Aorta (tissue), 5 donors: Measurements from ENCODE around the gene TTC14. TPM values are rescaled to one million over a fixed set of nuclear protein-coding genes. Genes with fewer than 3 reads are reported as not detected.

Experiments used
- ATAC-seq: fragments of 200-7000 bp; cut with Tn5 transposase; one replicate; pipeline ENCODE4 v1.9.1; 2022; ENCODE audit warnings: moderate library complexity; ENCODE audit not compliant: low FRiP score
- DNase-seq, 2 donors: peaks; one replicate each; pipeline ENCODE4 v3.0.0-alpha.2; 2020
- H3K27ac ChIP-seq, 2 donors: one replicate each; pipeline ENCODE4 v1.5.1; 2013; ENCODE audit warnings: low read length in 2 of 2, mild to moderate bottlenecking in 2 of 2, moderate library complexity in 2 of 2, control low read depth in 1 of 2, inconsistent platforms in 1 of 2, low read depth in 1 of 2
- H3K27me3 ChIP-seq, 2 donors: one replicate each; pipeline ENCODE4 v1.6.1; 2013; ENCODE audit warnings: control low read depth in 1 of 2, low read length in 1 of 2, mild to moderate bottlenecking in 1 of 2, moderate library complexity in 1 of 2; ENCODE audit not compliant: insufficient read depth in 2 of 2, control insufficient read depth in 1 of 2
- H3K36me3 ChIP-seq, 2 donors: one replicate each; pipeline ENCODE4 v1.6.1; 2013; ENCODE audit warnings: control low read depth in 1 of 2, low read length in 1 of 2, mild to moderate bottlenecking in 1 of 2; ENCODE audit not compliant: insufficient read depth in 2 of 2, control insufficient read depth in 1 of 2
- H3K4me1 ChIP-seq, 2 donors: one replicate each; pipeline ENCODE4 v1.6.1; 2013; ENCODE audit warnings: low read length in 2 of 2, control low read depth in 1 of 2, mild to moderate bottlenecking in 1 of 2, moderate library complexity in 1 of 2; ENCODE audit not compliant: insufficient read depth in 2 of 2, control insufficient read depth in 1 of 2
- H3K4me3 ChIP-seq, 2 donors: one replicate each; pipeline ENCODE4 v1.5.1; 2013; ENCODE audit warnings: low read length in 2 of 2, control low read depth in 1 of 2, mild to moderate bottlenecking in 1 of 2
- H3K9me3 ChIP-seq: one replicate; pipeline ENCODE4 v1.6.1; 2013; ENCODE audit warnings: mild to moderate bottlenecking, low read length; ENCODE audit not compliant: control insufficient read depth
- WGBS, 2 donors: extraction: QIAGEN DNeasy Blood & Tissue Kit; methylation state at CpG; one replicate each; pipeline ENCODE4 v1.1.7; 2013; 5-methylcytosine and 5-hydroxymethylcytosine counted together
- intact Hi-C, 2 donors: fragments of 100-400 bp; cut with DNase I; formaldehyde crosslinking; loops; one replicate each; pipeline versions ENCODE4 v1.14.2 to v1.15.0; 2022
- long read RNA-seq, 2 donors: library from polyadenylated mRNA; unstranded; transcript quantifications; one replicate each; pipeline ENCODE4 v2.0.0, GENCODE V29; 2020 to 2021
- polyA plus RNA-seq, 2 donors: library from polyadenylated mRNA; stranded (reverse); fragments of 200-250 nt; gene quantifications; one replicate each; pipeline ENCODE4 v1.2.3, GENCODE V29; 2013
- total RNA-seq, 2 donors: library from RNA; stranded (reverse); fragmentation: NEBNext Ultra II Directional; extraction: Animal tissue kit (Norgen Biotek cat#: 25700); gene quantifications; one replicate each; pipeline ENCODE4 v1.2.1, GENCODE V29; 2021
- donor health status: healthy with polysubstance abuse.
- donor health status: Bipolar disorder and iron deficiency.
- donor health status: DM: no; HTN: no; CAD: no.
- donor health status: DM: no; HTN: no; CAD: no.
- donor health status: DM: yes; HTN: yes; CAD: no.

TTC14 gene
- total RNA-seq: 10 to 100 TPM; 45.4 to 73.6 TPM
- polyA plus RNA-seq: 10 to 100 TPM in 1 of 2 donors, 1 to 10 TPM in 1; 4.6 to 51.6 TPM
- long read RNA-seq, donor 1, full-length matches to known transcripts: 11 of 42 reads
- long read RNA-seq, donor 1, partial matches to known transcripts: 23 of 42 reads
- long read RNA-seq, donor 1, other reads (novel, unspliced or antisense): 8 of 42 reads
- long read RNA-seq, donor 2, full-length matches to known transcripts: 14 of 26 reads
- long read RNA-seq, donor 2, partial matches to known transcripts: 7 of 26 reads
- long read RNA-seq, donor 2, other reads (novel, unspliced or antisense): 5 of 26 reads

- 4% methylated on average over 68 to 70 of the region's 70 CpGs for WGBS, 2 donors
- Histone ChIP-seq H3K4me1 (peaks cover 0 to 1% of the 10 kb centered on the region in 2 donors), H3K36me3 (no peaks in the 10 kb centered on the region), H3K9me3 (no peaks in the 10 kb centered on the region), H3K27me3 (no peaks in the 10 kb centered on the region), H3K4me3 (peak within 1 kb of the TSS; percentile 62 to 89), H3K27ac (no peak within 1 kb of the TSS)
- DNase-seq (peak; percentile 95 to 97), ATAC-seq (peak; percentile 97)
- intact Hi-C loops: no loop called here
Measured at GRCh38 chr3:180601688-180602666, at the start of gene TTC14. TSS of gene TTC14 (plus strand) at chr3:180602163. CDS start at chr3:180602262, 99 bp downstream.

GRCh38 chr3:180563406-180563805 lies 38.6 kb upstream of the TTC14 start:
- no peaks in the 10 kb centered on the region for H3K4me1 ChIP-seq
- DNase-seq (no peak), ATAC-seq (no peak)
- no peak overlapping the region for H3K4me3 ChIP-seq
- 32 to 41% methylated on average over 4 of the region's 4 CpGs for WGBS, 2 donors
- H3K9me3 ChIP-seq: peaks cover 5% of the 10 kb centered on the region
- no peaks in the 10 kb centered on the region for H3K27me3 ChIP-seq
- intact Hi-C loops: no loop called here
- H3K36me3 ChIP-seq: no peaks in the 10 kb centered on the region
- H3K27ac ChIP-seq: no peak overlapping the region

- Histone ChIP-seq H3K4me3 (no peak overlapping the region), H3K4me1 (no peaks in the 10 kb centered on the region), H3K27ac (no peak overlapping the region), H3K27me3 (no peaks in the 10 kb centered on the region), H3K9me3 (peaks cover 5% of the 10 kb centered on the region), H3K36me3 (no peaks in the 10 kb centered on the region)
- intact Hi-C loops: no loop called here
- ATAC-seq (no peak), DNase-seq (no peak)
- WGBS, 2 donors: 36 to 58% methylated on average over 2 of the region's 2 CpGs
Measured at GRCh38 chr3:180564676-180565075, 37.3 kb upstream of the TTC14 start.

GRCh38 chr3:180570238-180570637 lies 31.7 kb upstream of the TTC14 start:
- no peaks in the 10 kb centered on the region for H3K27me3 ChIP-seq
- DNase-seq (no peak), ATAC-seq (no peak)
- WGBS, 2 donors: 60 to 66% methylated on average over 4 of the region's 4 CpGs
- H3K9me3 ChIP-seq: no peaks in the 10 kb centered on the region
- no peak overlapping the region for H3K4me3 ChIP-seq
- no peak overlapping the region for H3K27ac ChIP-seq
- no peaks in the 10 kb centered on the region for H3K4me1 ChIP-seq
- intact Hi-C loops: no loop called here
- H3K36me3 ChIP-seq: no peaks in the 10 kb centered on the region

- no peaks in the 10 kb centered on the region for H3K27me3 ChIP-seq
- intact Hi-C loops: no loop called here
- H3K36me3 ChIP-seq: no peaks in the 10 kb centered on the region
- H3K27ac ChIP-seq: no peak overlapping the region
- no peak for ATAC-seq
- 74 to 75% methylated on average over 6 of the region's 6 CpGs for WGBS, 2 donors
- no peaks in the 10 kb centered on the region for H3K4me1 ChIP-seq
- no peaks in the 10 kb centered on the region for H3K9me3 ChIP-seq
- no peak for DNase-seq
- no peak overlapping the region for H3K4me3 ChIP-seq
Measured at GRCh38 chr3:180571831-180572598, 29.9 kb upstream of the TTC14 start.

- no peaks in the 10 kb centered on the region for H3K4me1 ChIP-seq
- 68% methylated on average over 3 of the region's 3 CpGs for WGBS, 2 donors
- ATAC-seq (no peak), DNase-seq (no peak)
- H3K9me3 ChIP-seq: no peaks in the 10 kb centered on the region
- H3K4me3 ChIP-seq: no peak overlapping the region
- no peaks in the 10 kb centered on the region for H3K36me3 ChIP-seq
- no peaks in the 10 kb centered on the region for H3K27me3 ChIP-seq
- no peak overlapping the region for H3K27ac ChIP-seq
- intact Hi-C loops: no loop called here
Measured at GRCh38 chr3:180575571-180575970, 26.4 kb upstream of the TTC14 start.

- H3K36me3 ChIP-seq: no peaks in the 10 kb centered on the region
- DNase-seq (no peak), ATAC-seq (no peak)
- H3K4me1 ChIP-seq: no peaks in the 10 kb centered on the region
- no peaks in the 10 kb centered on the region for H3K27me3 ChIP-seq
- intact Hi-C loops: no loop called here
- H3K27ac ChIP-seq: no peak overlapping the region
- H3K4me3 ChIP-seq: no peak overlapping the region
- no peaks in the 10 kb centered on the region for H3K9me3 ChIP-seq
- WGBS, 2 donors: 63 to 71% methylated on average over 1 of the region's 1 CpG
Measured at GRCh38 chr3:180580934-180581333, 21.0 kb upstream of the TTC14 start.

GRCh38 chr3:180590396-180590795 lies 11.6 kb upstream of the TTC14 start:
- Histone ChIP-seq H3K9me3 (peaks cover 1% of the 10 kb centered on the region), H3K27me3 (peaks cover 0 to 1% of the 10 kb centered on the region in 2 donors), H3K27ac (no peak overlapping the region), H3K4me1 (no peaks in the 10 kb centered on the region), H3K36me3 (no peaks in the 10 kb centered on the region), H3K4me3 (no peak overlapping the region)
- no peak for DNase-seq
- no peak for ATAC-seq
- intact Hi-C loops: no loop called here
- 89 to 92% methylated on average over 23 of the region's 23 CpGs for WGBS, 2 donors
